Measurements from ENCODE around the gene ZNF408.

Gene ZNF408

GRCh38 chr11:46676436-46677158 lies 24.2 kb upstream of the ZNF408 start:
- no peak for DNase-seq

- no peak for DNase-seq
Observed at GRCh38 chr11:46677169-46677568, 23.7 kb upstream of the ZNF408 start.

- DNase-seq, result no peak
Observed at GRCh38 chr11:46677991-46678740, 22.7 kb upstream of the ZNF408 start.

- DNase-seq, result no peak
Observed at GRCh38 chr11:46678741-46679130, 22.1 kb upstream of the ZNF408 start.

GRCh38 chr11:46679241-46680163 lies 21.3 kb upstream of the ZNF408 start:
- no peak for DNase-seq

GRCh38 chr11:46680164-46680760 lies 20.6 kb upstream of the ZNF408 start:
- DNase-seq, result no peak

GRCh38 chr11:46680815-46681214 lies 20.0 kb upstream of the ZNF408 start:
- DNase-seq, result no peak

- no peak for DNase-seq
Observed at GRCh38 chr11:46681814-46682213, 19.0 kb upstream of the ZNF408 start.

GRCh38 chr11:46682773-46683752 lies 17.8 kb upstream of the ZNF408 start:
- no peak for DNase-seq

- DNase-seq, result no peak
Observed at GRCh38 chr11:46684367-46684766, 16.5 kb upstream of the ZNF408 start.

- no peak for DNase-seq
Observed at GRCh38 chr11:46686886-46687795, 13.7 kb upstream of the ZNF408 start.

GRCh38 chr11:46690702-46691101 lies 10.1 kb upstream of the ZNF408 start:
- DNase-seq, result no peak

- no peak for DNase-seq
Observed at GRCh38 chr11:46692450-46692849, 8.4 kb upstream of the ZNF408 start.

- no peak for DNase-seq
Observed at GRCh38 chr11:46693597-46694012, 7.2 kb upstream of the ZNF408 start.

GRCh38 chr11:46694072-46694471 lies 6.8 kb upstream of the ZNF408 start:
- DNase-seq, result no peak

- no peak for DNase-seq
Observed at GRCh38 chr11:46694607-46695006, 6.2 kb upstream of the ZNF408 start.

GRCh38 chr11:46695345-46696211 lies 5.3 kb upstream of the ZNF408 start:
- no peak for DNase-seq

GRCh38 chr11:46696212-46696558 lies 4.6 kb upstream of the ZNF408 start:
- no peak for DNase-seq

GRCh38 chr11:46697303-46697702 lies 3.5 kb upstream of the ZNF408 start:
- no peak for DNase-seq

- DNase-seq, result no peak
Observed at GRCh38 chr11:46697723-46698122, 3.1 kb upstream of the ZNF408 start.

Measured in activated T-cell treated with anti-CD3 and anti-CD28 coated beads, Interleukin-2, amount 50 U/mL, for 1 hour (primary cell).